Natural killer cell (primary cell): ENCODE data around the gene PAPSS2. TPM values are rescaled to one million over a fixed set of nuclear protein-coding genes. Genes with fewer than 3 reads are reported as not detected.

ENCODE experiments used
- ATAC-seq, 3 donors: fragments of 150-1000 bp in 2 of 3; fragments of 200-7000 bp in 1 of 3; cut with Tn5 transposase; 1 replicate in 1 of 3; 2 replicates in 2 of 3; pipeline ENCODE4 v1.10.0; 2021; ENCODE audit warnings: mild to moderate bottlenecking in 2 of 3, moderate library complexity in 2 of 3
- DNase-seq, 2 donors: peaks; one replicate each; pipeline versions ENCODE4 v3.0.0 to v3.0.0-alpha.2; 2013 to 2021; ENCODE audit warnings: mixed read lengths in 1 of 2
- H3K27ac ChIP-seq: one replicate; pipeline ENCODE4 v1.5.1; 2013; ENCODE audit warnings: mild to moderate bottlenecking, low read length
- H3K27me3 ChIP-seq: one replicate; pipeline ENCODE4 v1.6.1; 2013; ENCODE audit warnings: low read length; ENCODE audit not compliant: control insufficient read depth, insufficient read depth
- H3K36me3 ChIP-seq: one replicate; pipeline ENCODE4 v1.6.1; 2013; ENCODE audit warnings: low read length; ENCODE audit not compliant: control insufficient read depth, insufficient read depth
- H3K4me1 ChIP-seq: one replicate; pipeline ENCODE4 v1.6.1; 2013; ENCODE audit warnings: low read length; ENCODE audit not compliant: control insufficient read depth, insufficient read depth
- H3K4me3 ChIP-seq: one replicate; pipeline ENCODE4 v1.5.1; 2013; ENCODE audit warnings: low read length
- H3K9me3 ChIP-seq: one replicate; pipeline ENCODE4 v1.6.1; 2013; ENCODE audit warnings: low read length; ENCODE audit not compliant: control insufficient read depth, insufficient read depth
- H3K27ac Mint-ChIP-seq, 2 donors: one replicate each; pipeline ENCODE4 v1.8.0; 2022; ENCODE audit warnings: mild to moderate bottlenecking in 2 of 2, mixed read lengths in 2 of 2, moderate library complexity in 1 of 2
- H3K27me3 Mint-ChIP-seq, 2 donors: one replicate each; pipeline ENCODE4 v1.8.0; 2022; ENCODE audit warnings: low read depth in 2 of 2, mixed read lengths in 2 of 2
- H3K36me3 Mint-ChIP-seq: one replicate; pipeline ENCODE4 v1.8.0; 2022; ENCODE audit warnings: mixed read lengths
- H3K4me1 Mint-ChIP-seq, 2 donors: one replicate each; pipeline ENCODE4 v1.8.0; 2022; ENCODE audit warnings: mixed read lengths in 2 of 2
- H3K4me3 Mint-ChIP-seq: one replicate; pipeline ENCODE4 v1.8.0; 2022; ENCODE audit warnings: mild to moderate bottlenecking, moderate library complexity, mixed read lengths
- H3K9me3 Mint-ChIP-seq, 2 donors: one replicate each; pipeline ENCODE4 v1.8.0; 2022; ENCODE audit warnings: mixed read lengths in 2 of 2
- WGBS: methylation state at CpG from one replicate; pipeline ENCODE4 v1.1.7; 2013; ENCODE audit warnings: missing lambda C conversion rate; ENCODE audit not compliant: insufficient coverage; 5-methylcytosine and 5-hydroxymethylcytosine counted together
- intact Hi-C: fragments of 100-400 bp; cut with micrococcal nuclease; formaldehyde crosslinking; loops from one replicate; pipeline ENCODE4 v1.14.2; 2022
- total RNA-seq, 4 donors: library from RNA; stranded (reverse); fragments of 120-200 nt in 1 of 4; gene quantifications; one replicate each; pipeline versions ENCODE4 v1.2.3 to v1.2.4, GENCODE V29; 2013 to 2022
- TF ChIP-seq, protein P1 (sequence below): fragments of 200-600 bp; IDR thresholded peaks from one replicate; pipeline ENCODE4 v1.8.0; 2022; ENCODE audit warnings: antibody characterized with exemption

Gene PAPSS2
- total RNA-seq, 3 donors from 2014 or later (not counting 1 experiment from before 2014, with no cell fraction given): 0.13 to 1.1 TPM; not detected in 1

DNA sequence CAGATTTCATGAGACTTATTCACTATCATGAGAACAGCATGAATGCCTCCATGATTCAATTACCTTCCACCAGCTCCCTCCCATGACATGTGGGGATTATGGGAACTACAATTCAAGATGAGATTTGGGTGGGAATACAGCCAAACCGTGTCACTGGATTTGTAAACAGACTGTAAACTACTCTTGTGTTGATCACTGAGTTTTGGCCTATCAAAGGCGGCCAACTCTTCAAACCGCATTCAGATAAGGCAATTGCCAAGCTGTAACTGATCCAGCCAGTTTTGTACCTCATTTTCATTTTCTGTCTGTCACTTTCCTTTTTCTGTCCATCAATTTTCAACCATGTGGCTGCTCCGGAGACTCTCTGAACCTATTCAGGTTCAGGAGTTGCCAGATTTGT is 27.2 kb upstream of the PAPSS2 start:
- no peaks in the 10 kb centered on the region for H3K4me1 ChIP-seq
- intact Hi-C loops: no loop called here
- no peak overlapping the region for H3K27ac ChIP-seq
- no peaks in the 10 kb centered on the region for H3K27me3 ChIP-seq
- H3K4me3 ChIP-seq: no peak overlapping the region
- Mint-ChIP-seq H3K4me3 (no peak overlapping the region), H3K36me3 (no peaks in the 10 kb centered on the region), H3K9me3 (no peaks in the 10 kb centered on the region), H3K27me3 (no peaks in the 10 kb centered on the region), H3K4me1 (peaks cover 7 to 9% of the 10 kb centered on the region in 2 donors), H3K27ac (no peak overlapping the region)
- TF ChIP-seq, protein P1, sequence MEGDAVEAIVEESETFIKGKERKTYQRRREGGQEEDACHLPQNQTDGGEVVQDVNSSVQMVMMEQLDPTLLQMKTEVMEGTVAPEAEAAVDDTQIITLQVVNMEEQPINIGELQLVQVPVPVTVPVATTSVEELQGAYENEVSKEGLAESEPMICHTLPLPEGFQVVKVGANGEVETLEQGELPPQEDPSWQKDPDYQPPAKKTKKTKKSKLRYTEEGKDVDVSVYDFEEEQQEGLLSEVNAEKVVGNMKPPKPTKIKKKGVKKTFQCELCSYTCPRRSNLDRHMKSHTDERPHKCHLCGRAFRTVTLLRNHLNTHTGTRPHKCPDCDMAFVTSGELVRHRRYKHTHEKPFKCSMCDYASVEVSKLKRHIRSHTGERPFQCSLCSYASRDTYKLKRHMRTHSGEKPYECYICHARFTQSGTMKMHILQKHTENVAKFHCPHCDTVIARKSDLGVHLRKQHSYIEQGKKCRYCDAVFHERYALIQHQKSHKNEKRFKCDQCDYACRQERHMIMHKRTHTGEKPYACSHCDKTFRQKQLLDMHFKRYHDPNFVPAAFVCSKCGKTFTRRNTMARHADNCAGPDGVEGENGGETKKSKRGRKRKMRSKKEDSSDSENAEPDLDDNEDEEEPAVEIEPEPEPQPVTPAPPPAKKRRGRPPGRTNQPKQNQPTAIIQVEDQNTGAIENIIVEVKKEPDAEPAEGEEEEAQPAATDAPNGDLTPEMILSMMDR: no peak
- DNase-seq (no peak), ATAC-seq (no peak)
- WGBS: 96% methylated on average over 4 of the region's 4 CpGs
- no peaks in the 10 kb centered on the region for H3K36me3 ChIP-seq
- no peaks in the 10 kb centered on the region for H3K9me3 ChIP-seq

DNA sequence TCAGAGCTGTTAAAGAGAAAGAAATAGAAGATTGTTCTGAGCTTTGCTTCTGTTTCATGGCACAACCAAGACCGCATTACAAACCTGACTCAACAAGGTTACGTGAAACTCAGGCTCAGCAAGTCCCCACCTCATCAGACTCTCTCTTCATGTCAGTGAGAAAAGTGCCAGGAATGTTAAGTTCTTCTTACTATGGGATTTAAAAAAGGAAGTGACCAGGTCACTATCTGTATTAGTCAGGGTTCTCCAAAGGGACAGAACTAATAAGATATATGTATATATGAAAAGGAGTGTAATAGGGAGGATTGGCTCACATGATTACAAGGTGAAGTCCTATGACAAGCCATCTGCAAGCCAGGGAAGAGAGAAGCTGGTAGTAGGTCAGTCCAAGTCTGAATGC is 25.4 kb upstream of the PAPSS2 start:
- 85% methylated on average over 2 of the region's 2 CpGs for WGBS
- TF ChIP-seq, protein P1: no peak
- DNase-seq (no peak), ATAC-seq (no peak)
- H3K9me3 ChIP-seq: no peaks in the 10 kb centered on the region
- H3K4me1 ChIP-seq: no peaks in the 10 kb centered on the region
- intact Hi-C loops: no loop called here
- Mint-ChIP-seq H3K36me3 (no peaks in the 10 kb centered on the region), H3K4me1 (peaks cover 7 to 9% of the 10 kb centered on the region in 2 donors), H3K27ac (no peak overlapping the region), H3K4me3 (no peak overlapping the region), H3K9me3 (no peaks in the 10 kb centered on the region), H3K27me3 (no peaks in the 10 kb centered on the region)
- H3K36me3 ChIP-seq: no peaks in the 10 kb centered on the region
- H3K27ac ChIP-seq: no peak overlapping the region
- H3K27me3 ChIP-seq: no peaks in the 10 kb centered on the region
- H3K4me3 ChIP-seq: no peak overlapping the region

DNA sequence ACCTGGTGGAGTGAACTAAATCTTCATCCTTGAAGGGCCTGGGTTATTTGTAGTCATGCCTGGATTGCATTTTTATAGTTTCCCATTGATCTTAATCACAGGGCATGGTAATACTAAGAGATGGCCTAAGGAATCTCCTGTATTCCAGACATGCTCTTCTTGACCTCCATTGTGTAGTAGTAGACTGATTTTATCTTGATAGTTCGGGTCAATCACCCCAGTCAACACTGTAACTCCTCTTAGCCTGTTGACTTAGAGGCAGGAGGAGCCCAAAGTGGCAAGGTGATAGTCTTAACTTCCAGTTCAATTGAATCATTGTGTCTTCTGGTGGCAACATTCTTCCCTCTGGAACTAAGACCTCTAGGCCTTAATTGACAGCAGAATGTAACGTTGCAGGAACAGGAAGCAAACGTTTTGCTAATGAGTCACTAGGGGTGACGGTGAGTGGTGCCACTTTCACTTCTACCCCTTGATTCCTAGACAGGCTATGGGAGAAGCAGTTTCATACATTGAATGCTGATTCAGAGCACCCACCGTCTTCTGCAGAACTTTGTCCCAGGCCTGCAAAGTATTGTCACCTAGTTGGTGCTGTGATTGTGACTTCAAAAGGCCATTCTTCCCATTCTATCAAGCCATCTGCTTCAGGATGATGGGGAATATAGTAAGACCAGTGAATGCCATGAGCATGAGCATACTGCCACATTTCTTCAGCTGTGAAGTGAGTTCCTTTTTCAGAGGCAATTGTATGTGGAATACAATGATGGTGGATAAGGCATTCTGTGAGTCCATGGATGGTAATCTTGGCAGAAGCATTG is 24.0 kb upstream of the PAPSS2 start:
- DNase-seq (peak in 1 of 2 donors; percentile 10), ATAC-seq (peak; percentile 54 to 70 (median 63))
- Histone ChIP-seq H3K4me3 (no peak overlapping the region), H3K4me1 (no peaks in the 10 kb centered on the region), H3K9me3 (no peaks in the 10 kb centered on the region), H3K27me3 (no peaks in the 10 kb centered on the region), H3K27ac (no peak overlapping the region), H3K36me3 (no peaks in the 10 kb centered on the region)
- peaks cover 7 to 9% of the 10 kb centered on the region in 2 donors for H3K4me1 Mint-ChIP-seq
- H3K4me3 Mint-ChIP-seq: no peak overlapping the region
- no peaks in the 10 kb centered on the region for H3K36me3 Mint-ChIP-seq
- H3K27ac Mint-ChIP-seq: peak overlapping the region in 1 of 2 donors; percentile 27
- H3K9me3 Mint-ChIP-seq: no peaks in the 10 kb centered on the region
- intact Hi-C loops: no loop called here
- TF ChIP-seq, protein P1: no peak
- no peaks in the 10 kb centered on the region for H3K27me3 Mint-ChIP-seq
- WGBS: 46% methylated on average over 5 of the region's 5 CpGs
